Loucy (cell line): ENCODE data around the gene EXOC3L2.

ENCODE experiments used
- EZH2phosphoT487 ChIP-seq: fragments of 200-600 bp; IDR thresholded peaks from 2 replicates; pipeline ENCODE4 v1.6.1; 2018; ENCODE audit warnings: antibody characterized with exemption, mild to moderate bottlenecking, moderate library complexity, borderline replicate concordance
- TF ChIP-seq, protein P1 (sequence below): fragments of 200-600 bp; sonication (generic); conservative IDR thresholded peaks from 2 replicates; pipeline ENCODE4 v1.5.1; 2014; ENCODE audit warnings: mild to moderate bottlenecking, antibody characterized with exemption, low read length

DNA sequence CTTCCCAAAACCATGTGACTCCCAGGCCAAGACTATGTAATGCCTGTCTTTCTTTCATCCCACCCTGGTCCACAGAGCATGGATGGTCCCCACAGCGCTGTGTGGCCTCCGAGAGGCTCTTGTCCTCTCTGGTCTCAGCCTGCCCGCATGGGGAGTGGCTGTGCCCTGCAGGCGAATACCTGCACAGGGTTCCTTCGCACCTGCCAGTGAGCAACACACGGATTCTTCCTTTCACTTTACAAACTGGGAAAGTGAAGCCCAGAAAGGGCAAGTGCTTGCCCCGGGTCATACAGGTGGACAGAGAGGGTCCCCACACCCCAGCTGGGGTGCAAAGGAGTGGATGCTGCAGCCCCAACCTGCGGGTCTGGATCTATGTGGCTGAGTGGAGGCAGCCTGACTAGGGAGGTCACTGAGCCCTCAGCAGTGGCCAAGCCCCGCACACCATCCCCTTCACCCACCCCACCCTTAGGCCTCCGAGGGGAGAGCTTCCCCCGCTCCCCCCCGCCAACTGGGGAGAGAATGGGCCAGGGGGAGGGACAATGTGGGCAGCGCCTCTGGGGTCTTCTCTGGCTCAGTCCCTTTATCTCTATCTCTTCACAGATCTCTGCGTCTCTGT, 5.1 kb upstream of the EXOC3L2 start:
- TF ChIP-seq, protein P1, sequence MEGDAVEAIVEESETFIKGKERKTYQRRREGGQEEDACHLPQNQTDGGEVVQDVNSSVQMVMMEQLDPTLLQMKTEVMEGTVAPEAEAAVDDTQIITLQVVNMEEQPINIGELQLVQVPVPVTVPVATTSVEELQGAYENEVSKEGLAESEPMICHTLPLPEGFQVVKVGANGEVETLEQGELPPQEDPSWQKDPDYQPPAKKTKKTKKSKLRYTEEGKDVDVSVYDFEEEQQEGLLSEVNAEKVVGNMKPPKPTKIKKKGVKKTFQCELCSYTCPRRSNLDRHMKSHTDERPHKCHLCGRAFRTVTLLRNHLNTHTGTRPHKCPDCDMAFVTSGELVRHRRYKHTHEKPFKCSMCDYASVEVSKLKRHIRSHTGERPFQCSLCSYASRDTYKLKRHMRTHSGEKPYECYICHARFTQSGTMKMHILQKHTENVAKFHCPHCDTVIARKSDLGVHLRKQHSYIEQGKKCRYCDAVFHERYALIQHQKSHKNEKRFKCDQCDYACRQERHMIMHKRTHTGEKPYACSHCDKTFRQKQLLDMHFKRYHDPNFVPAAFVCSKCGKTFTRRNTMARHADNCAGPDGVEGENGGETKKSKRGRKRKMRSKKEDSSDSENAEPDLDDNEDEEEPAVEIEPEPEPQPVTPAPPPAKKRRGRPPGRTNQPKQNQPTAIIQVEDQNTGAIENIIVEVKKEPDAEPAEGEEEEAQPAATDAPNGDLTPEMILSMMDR, result no peak
- TF ChIP-seq EZH2phosphoT487, result no peak
